Testis (tissue), 3 donors: Measurements from ENCODE around the gene BNIP2. TPM values are rescaled to one million over a fixed set of nuclear protein-coding genes. Genes with fewer than 3 reads are reported as not detected.
"Not testable (repeated sequence)": the region's sequence is repeated elsewhere in the genome, so short reads cannot be mapped to it uniquely, and the experiment has no call there.

Experiments used
- DNase-seq: peaks from one replicate; pipeline ENCODE4 v3.0.0-alpha.2; 2019
- H3K27ac ChIP-seq, 2 donors: fragments of 200-600 bp; sonication (generic); one replicate each; pipeline ENCODE4 v1.5.1; 2019
- H3K27me3 ChIP-seq: fragments of 200-600 bp; sonication (generic); one replicate; pipeline ENCODE4 v1.5.1; 2019
- H3K36me3 ChIP-seq: fragments of 200-600 bp; sonication (generic); one replicate; pipeline ENCODE4 v1.5.1; 2017; ENCODE audit warnings: low read depth; ENCODE audit errors: missing control alignments
- H3K4me1 ChIP-seq: fragments of 200-600 bp; sonication (generic); one replicate; pipeline ENCODE4 v1.5.1; 2019
- H3K4me3 ChIP-seq, 2 donors: fragments of 200-600 bp; sonication (generic); one replicate each; pipeline ENCODE4 v1.5.1; 2017 to 2019
- H3K9me3 ChIP-seq: fragments of 200-600 bp; sonication (generic); one replicate; pipeline ENCODE4 v1.5.1; 2017
- CTCF ChIP-seq, 3 experiments: fragments of 450-650 bp in 2 of 3; fragments of 200-600 bp in 1 of 3; sonication (generic) in 1 of 3; IDR thresholded peaks; one replicate each; pipeline ENCODE4 v1.5.1; 2016 to 2019; ENCODE audit warnings: antibody characterized with exemption in 3 of 3, mild to moderate bottlenecking in 2 of 3, moderate library complexity in 1 of 3
- POLR2A ChIP-seq: fragments of 450-650 bp; IDR thresholded peaks from one replicate; pipeline ENCODE4 v1.6.1; 2017; ENCODE audit warnings: antibody characterized with exemption, mild to moderate bottlenecking, moderate library complexity
- WGBS, 2 donors: methylation state at CpG; one replicate each; pipeline ENCODE4 v1.1.5; 2018; 5-methylcytosine and 5-hydroxymethylcytosine counted together
- intact Hi-C: fragments of 100-400 bp; cut with DNase I; formaldehyde crosslinking; loops from one replicate; pipeline ENCODE4 v1.15.1; 2023; ENCODE audit warnings: low total_unique reads
- polyA plus RNA-seq: library from polyadenylated mRNA; stranded (reverse); fragments of 350-450 nt; fragmentation: Illumina TruSeq; extraction: RNeasy Lipid Tissue Mini Kit (QIAGEN cat#74804); gene quantifications from one replicate; pipeline ENCODE4 v1.2.3, GENCODE V29; 2014; ENCODE audit warnings: low read depth, low replicate concordance; ENCODE audit not compliant: insufficient read depth
- total RNA-seq, 2 donors: library from RNA; depleted of rRNA; stranded (reverse); fragments of >200 nt; gene quantifications; one replicate each; pipeline ENCODE4 v1.2.3, GENCODE V29; 2016

The BNIP2 gene
- total and polyA plus RNA-seq, 3 donors from 2014 or later: 47.9 to 145 (median 133) TPM

GRCh38 chr15:59701880-59702279, 12.8 kb upstream of the BNIP2 start:
- intact Hi-C loops: no loop called here
- no peaks in the 10 kb centered on the region for H3K9me3 ChIP-seq
- WGBS, 2 donors: 79 to 84% methylated on average over 4 of the region's 4 CpGs
- no peak for DNase-seq
- no peak overlapping the region for H3K27ac ChIP-seq
- no peak for TF ChIP-seq CTCF (IDR thresholded peaks at IDR 0.05)
- no peak for TF ChIP-seq POLR2A
- H3K4me3 ChIP-seq: no peak overlapping the region
- H3K4me1 ChIP-seq: no peaks in the 10 kb centered on the region
- no peaks in the 10 kb centered on the region for H3K27me3 ChIP-seq
- H3K36me3 ChIP-seq: no peaks in the 10 kb centered on the region

- DNase-seq: no peak
- H3K27me3 ChIP-seq: no peaks in the 10 kb centered on the region
- 62 to 79% methylated on average over 4 of the region's 4 CpGs for WGBS, 2 donors
- H3K4me1 ChIP-seq: no peaks in the 10 kb centered on the region
- intact Hi-C loops: no loop called here
- no peaks in the 10 kb centered on the region for H3K36me3 ChIP-seq
- H3K27ac ChIP-seq: no peak overlapping the region
- H3K9me3 ChIP-seq: no peaks in the 10 kb centered on the region
- TF ChIP-seq CTCF (IDR thresholded peaks at IDR 0.05) (no peak), POLR2A (no peak)
- no peak overlapping the region for H3K4me3 ChIP-seq
Observed at GRCh38 chr15:59699810-59700431, 10.8 kb upstream of the BNIP2 start.

GRCh38 chr15:59698065-59698464, 8.9 kb upstream of the BNIP2 start:
- DNase-seq, H3K27ac ChIP-seq, intact Hi-C loops, H3K4me3 ChIP-seq, H3K36me3 ChIP-seq, H3K9me3 ChIP-seq, H3K4me1 ChIP-seq, H3K27me3 ChIP-seq: not testable (repeated sequence)
- 79 to 91% methylated on average over 4 of the region's 4 CpGs for WGBS, 2 donors

GRCh38 chr15:59696332-59696731, 7.2 kb upstream of the BNIP2 start:
- TF ChIP-seq POLR2A (no peak), CTCF (IDR thresholded peaks at IDR 0.05) (no peak)
- Histone ChIP-seq H3K27ac (no peak overlapping the region), H3K4me1 (no peaks in the 10 kb centered on the region), H3K27me3 (no peaks in the 10 kb centered on the region), H3K9me3 (no peaks in the 10 kb centered on the region), H3K4me3 (no peak overlapping the region), H3K36me3 (no peaks in the 10 kb centered on the region)
- DNase-seq: peak; percentile 58
- intact Hi-C loops: no loop called here
- 60 to 71% methylated on average over 4 of the region's 4 CpGs for WGBS, 2 donors

- no peak overlapping the region for H3K4me3 ChIP-seq
- TF ChIP-seq POLR2A: no peak
- 86 to 97% methylated on average over 1 of the region's 1 CpG for WGBS, 2 donors
- H3K27ac ChIP-seq: no peak overlapping the region
- no peak for DNase-seq
- no peaks in the 10 kb centered on the region for H3K4me1 ChIP-seq
- intact Hi-C loops: no loop called here
- H3K27me3 ChIP-seq: no peaks in the 10 kb centered on the region
- H3K36me3 ChIP-seq: no peaks in the 10 kb centered on the region
- no peaks in the 10 kb centered on the region for H3K9me3 ChIP-seq
Observed at GRCh38 chr15:59694779-59695178, 5.7 kb upstream of the BNIP2 start.

- no peaks in the 10 kb centered on the region for H3K36me3 ChIP-seq
- 22 to 57% methylated on average over 1 of the region's 1 CpG for WGBS, 2 donors
- DNase-seq: peak; percentile 67
- no peak for TF ChIP-seq POLR2A
- peak; percentile 38 to 68 (median 66) for TF ChIP-seq CTCF (IDR thresholded peaks at IDR 0.05)
- no peaks in the 10 kb centered on the region for H3K9me3 ChIP-seq
- no peaks in the 10 kb centered on the region for H3K27me3 ChIP-seq
- H3K4me3 ChIP-seq: no peak overlapping the region
- peaks cover 15% of the 10 kb centered on the region for H3K4me1 ChIP-seq
- intact Hi-C loops: no loop called here
- H3K27ac ChIP-seq: no peak overlapping the region
Observed at GRCh38 chr15:59691194-59691805, 2.2 kb upstream of the BNIP2 start.
